Left lung (tissue), 10 donors: ENCODE data around the gene HAPLN2. TPM values are rescaled to one million over a fixed set of nuclear protein-coding genes. Genes with fewer than 3 reads are reported as not detected.

Source experiments
- ATAC-seq: fragments of 200-7000 bp; cut with Tn5 transposase; one replicate; pipeline ENCODE4 v1.9.1; 2020; ENCODE audit warnings: moderate library complexity
- DNase-seq, 4 donors: peaks; one replicate each; pipeline ENCODE4 v3.0.0-alpha.2; 2013 to 2020
- H3K27ac ChIP-seq, 2 donors: fragments of 200-600 bp; sonication (generic) in 1 of 2; one replicate each; pipeline versions ENCODE4 v1.5.0 to v1.8.0; 2020 to 2021
- H3K27me3 ChIP-seq, 2 donors: fragments of 200-600 bp; sonication (generic) in 1 of 2; one replicate each; pipeline versions ENCODE4 v1.5.0 to v1.8.0; 2020 to 2021
- H3K36me3 ChIP-seq, 2 donors: fragments of 200-600 bp; sonication (generic) in 1 of 2; one replicate each; pipeline versions ENCODE4 v1.5.0 to v1.8.0; 2020 to 2021
- H3K4me1 ChIP-seq, 2 donors: fragments of 200-600 bp; one replicate each; pipeline ENCODE4 v1.8.0; 2021
- H3K4me3 ChIP-seq, 2 donors: fragments of 200-600 bp; sonication (generic) in 1 of 2; one replicate each; pipeline versions ENCODE4 v1.5.0 to v1.8.0; 2020 to 2021; ENCODE audit warnings: mild to moderate bottlenecking in 1 of 2
- H3K9me3 ChIP-seq, 2 donors: fragments of 200-600 bp; sonication (generic) in 1 of 2; one replicate each; pipeline versions ENCODE4 v1.5.0 to v1.8.0; 2020 to 2021
- intact Hi-C, 2 donors: fragments of 100-400 bp; cut with DNase I; formaldehyde crosslinking; loops; one replicate each; pipeline versions ENCODE4 v1.11.2 to v1.14.2; 2022
- polyA plus RNA-seq, 6 donors: library from polyadenylated mRNA; unstranded; fragments of 120-200 nt; gene quantifications; one replicate each; pipeline ENCODE4 v1.2.1, GENCODE V29; 2013; ENCODE audit not compliant: insufficient read length in 6 of 6
- total RNA-seq, 2 donors: library from RNA; stranded (reverse); fragmentation: NEBNext Ultra II Directional; extraction: Animal tissue kit (Norgen Biotek cat#: 25700); gene quantifications; one replicate each; pipeline ENCODE4 v1.2.1, GENCODE V29; 2021
- TF ChIP-seq, protein P1 (sequence below), 2 donors: fragments of 200-600 bp; sonication (generic) in 1 of 2; IDR thresholded peaks; one replicate each; pipeline versions ENCODE4 v1.5.0 to v1.8.0; 2021; ENCODE audit warnings: antibody characterized with exemption in 2 of 2
- donor health status: DM: no; HTN: yes; CAD: no.
- donor health status: DM: no; HTN: no; CAD: no.

Gene HAPLN2
- total and polyA plus RNA-seq, 8 donors, result 0.15 to 0.50 (median 0.33) TPM; not detected in 1

DNA sequence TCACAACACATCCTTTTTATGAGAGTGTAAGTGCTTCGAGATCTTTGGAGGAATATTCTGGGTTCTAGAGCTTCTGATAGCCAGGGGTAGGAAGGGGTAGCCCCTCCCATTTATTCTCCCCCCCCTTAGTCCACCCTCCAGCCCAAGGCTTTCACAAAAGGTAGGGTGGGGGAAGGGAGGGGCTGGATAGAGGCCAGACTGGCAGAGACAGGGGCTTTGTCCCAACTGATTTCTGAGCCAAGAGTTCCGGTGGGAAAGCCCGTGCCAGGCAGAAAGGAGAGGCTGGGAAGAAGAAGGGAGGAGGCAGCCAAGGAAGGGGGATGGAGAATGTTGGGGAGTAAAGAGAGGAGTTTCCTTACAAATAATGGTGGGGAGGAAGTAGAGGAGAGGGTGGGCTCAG, 25.8 kb downstream of the HAPLN2 start:
- no peak for ATAC-seq
- no peak for DNase-seq
- H3K9me3 ChIP-seq, result no peaks in the 10 kb centered on the region
- H3K4me3 ChIP-seq, result no peak overlapping the region
- TF ChIP-seq, protein P1, sequence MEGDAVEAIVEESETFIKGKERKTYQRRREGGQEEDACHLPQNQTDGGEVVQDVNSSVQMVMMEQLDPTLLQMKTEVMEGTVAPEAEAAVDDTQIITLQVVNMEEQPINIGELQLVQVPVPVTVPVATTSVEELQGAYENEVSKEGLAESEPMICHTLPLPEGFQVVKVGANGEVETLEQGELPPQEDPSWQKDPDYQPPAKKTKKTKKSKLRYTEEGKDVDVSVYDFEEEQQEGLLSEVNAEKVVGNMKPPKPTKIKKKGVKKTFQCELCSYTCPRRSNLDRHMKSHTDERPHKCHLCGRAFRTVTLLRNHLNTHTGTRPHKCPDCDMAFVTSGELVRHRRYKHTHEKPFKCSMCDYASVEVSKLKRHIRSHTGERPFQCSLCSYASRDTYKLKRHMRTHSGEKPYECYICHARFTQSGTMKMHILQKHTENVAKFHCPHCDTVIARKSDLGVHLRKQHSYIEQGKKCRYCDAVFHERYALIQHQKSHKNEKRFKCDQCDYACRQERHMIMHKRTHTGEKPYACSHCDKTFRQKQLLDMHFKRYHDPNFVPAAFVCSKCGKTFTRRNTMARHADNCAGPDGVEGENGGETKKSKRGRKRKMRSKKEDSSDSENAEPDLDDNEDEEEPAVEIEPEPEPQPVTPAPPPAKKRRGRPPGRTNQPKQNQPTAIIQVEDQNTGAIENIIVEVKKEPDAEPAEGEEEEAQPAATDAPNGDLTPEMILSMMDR (IDR thresholded peaks at IDR 0.05), result no peak
- intact Hi-C loops, result no loop called here
- H3K4me1 ChIP-seq, result peaks cover 10 to 11% of the 10 kb centered on the region in 2 donors
- H3K27me3 ChIP-seq, result peaks cover 61 to 100% of the 10 kb centered on the region in 2 donors
- no peak overlapping the region for H3K27ac ChIP-seq
- no peaks in the 10 kb centered on the region for H3K36me3 ChIP-seq

DNA sequence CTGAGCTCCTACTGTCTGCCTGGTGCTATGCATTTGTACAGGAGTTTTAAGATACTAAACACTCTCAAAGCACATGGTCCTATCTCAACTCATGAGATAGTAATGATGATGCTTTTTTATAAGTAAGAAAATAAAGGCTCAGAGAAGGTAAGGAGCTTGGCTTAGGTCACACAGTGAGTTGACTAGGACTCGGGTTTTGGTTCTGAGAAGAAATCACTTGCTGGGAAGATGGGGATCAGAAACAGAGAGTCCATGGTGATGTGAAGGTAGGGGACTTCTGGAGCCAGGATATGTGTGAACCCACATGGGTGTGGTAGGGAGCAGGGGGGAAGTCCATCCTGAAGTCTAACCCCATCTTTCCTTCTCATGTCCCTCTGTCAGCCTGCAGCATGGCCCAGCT, 26.5 kb downstream of the HAPLN2 start:
- TF ChIP-seq, protein P1 (IDR thresholded peaks at IDR 0.05), result no peak
- ATAC-seq (no peak), DNase-seq (no peak)
- Histone ChIP-seq H3K4me3 (no peak overlapping the region), H3K27ac (no peak overlapping the region), H3K9me3 (no peaks in the 10 kb centered on the region), H3K36me3 (no peaks in the 10 kb centered on the region), H3K4me1 (peaks cover 10 to 11% of the 10 kb centered on the region in 2 donors), H3K27me3 (peaks cover 56 to 100% of the 10 kb centered on the region in 2 donors)
- intact Hi-C loops, result no loop called here

DNA sequence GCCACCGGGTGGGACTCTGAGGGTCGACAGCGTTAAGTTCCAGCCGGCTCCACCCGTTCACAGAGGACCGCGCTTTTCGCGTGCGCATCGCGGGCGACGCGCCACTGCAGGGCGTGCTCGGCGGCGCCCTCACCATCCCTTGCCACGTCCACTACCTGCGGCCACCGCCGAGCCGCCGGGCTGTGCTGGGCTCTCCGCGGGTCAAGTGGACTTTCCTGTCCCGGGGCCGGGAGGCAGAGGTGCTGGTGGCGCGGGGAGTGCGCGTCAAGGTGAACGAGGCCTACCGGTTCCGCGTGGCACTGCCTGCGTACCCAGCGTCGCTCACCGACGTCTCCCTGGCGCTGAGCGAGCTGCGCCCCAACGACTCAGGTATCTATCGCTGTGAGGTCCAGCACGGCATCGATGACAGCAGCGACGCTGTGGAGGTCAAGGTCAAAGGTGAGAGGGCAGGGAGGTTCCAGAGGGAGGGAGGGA, 27.6 kb downstream of the HAPLN2 start:
- H3K4me3 ChIP-seq, result no peak overlapping the region
- ATAC-seq (no peak), DNase-seq (no peak)
- H3K4me1 ChIP-seq, result peaks cover 5 to 7% of the 10 kb centered on the region in 2 donors
- TF ChIP-seq, protein P1 (IDR thresholded peaks at IDR 0.05), result no peak
- no peaks in the 10 kb centered on the region for H3K36me3 ChIP-seq
- peaks cover 45 to 100% of the 10 kb centered on the region in 2 donors for H3K27me3 ChIP-seq
- no peaks in the 10 kb centered on the region for H3K9me3 ChIP-seq
- intact Hi-C loops, result no loop called here
- H3K27ac ChIP-seq, result no peak overlapping the region

DNA sequence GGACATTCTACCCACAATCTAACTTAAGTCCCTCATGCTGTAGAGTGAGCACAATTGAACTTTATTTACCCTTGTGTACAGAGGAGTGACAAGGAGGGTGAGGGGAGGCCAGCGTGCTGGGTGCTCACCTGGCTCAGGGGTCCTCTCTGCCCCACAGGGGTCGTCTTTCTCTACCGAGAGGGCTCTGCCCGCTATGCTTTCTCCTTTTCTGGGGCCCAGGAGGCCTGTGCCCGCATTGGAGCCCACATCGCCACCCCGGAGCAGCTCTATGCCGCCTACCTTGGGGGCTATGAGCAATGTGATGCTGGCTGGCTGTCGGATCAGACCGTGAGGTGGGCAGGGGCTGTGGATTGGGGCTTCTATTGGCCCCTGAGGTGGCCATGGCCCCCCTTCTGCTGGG, 28.1 kb downstream of the HAPLN2 start:
- H3K4me1 ChIP-seq, result peaks cover 0 to under 1% of the 10 kb centered on the region in 2 donors
- TF ChIP-seq, protein P1 (IDR thresholded peaks at IDR 0.05), result no peak
- intact Hi-C loops, result no loop called here
- no peaks in the 10 kb centered on the region for H3K9me3 ChIP-seq
- no peak for ATAC-seq
- H3K4me3 ChIP-seq, result no peak overlapping the region
- H3K36me3 ChIP-seq, result no peaks in the 10 kb centered on the region
- H3K27me3 ChIP-seq, result peaks cover 40 to 100% of the 10 kb centered on the region in 2 donors
- no peak for DNase-seq
- no peak overlapping the region for H3K27ac ChIP-seq

DNA sequence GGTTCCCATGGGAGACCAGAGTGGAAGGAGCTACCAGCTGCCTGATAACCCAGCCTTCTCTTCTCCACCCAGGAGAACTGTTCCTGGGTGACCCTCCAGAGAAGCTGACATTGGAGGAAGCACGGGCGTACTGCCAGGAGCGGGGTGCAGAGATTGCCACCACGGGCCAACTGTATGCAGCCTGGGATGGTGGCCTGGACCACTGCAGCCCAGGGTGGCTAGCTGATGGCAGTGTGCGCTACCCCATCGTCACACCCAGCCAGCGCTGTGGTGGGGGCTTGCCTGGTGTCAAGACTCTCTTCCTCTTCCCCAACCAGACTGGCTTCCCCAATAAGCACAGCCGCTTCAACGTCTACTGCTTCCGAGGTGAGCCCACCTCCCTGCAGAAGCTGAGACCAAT, 29.3 kb downstream of the HAPLN2 start:
- H3K4me3 ChIP-seq, result no peak overlapping the region
- H3K4me1 ChIP-seq, result no peaks in the 10 kb centered on the region
- no peak overlapping the region for H3K27ac ChIP-seq
- intact Hi-C loops, result no loop called here
- no peak for DNase-seq
- H3K27me3 ChIP-seq, result peaks cover 29 to 100% of the 10 kb centered on the region in 2 donors
- ATAC-seq, result no peak
- no peaks in the 10 kb centered on the region for H3K36me3 ChIP-seq
- no peaks in the 10 kb centered on the region for H3K9me3 ChIP-seq
- TF ChIP-seq, protein P1 (IDR thresholded peaks at IDR 0.05), result no peak
